Panc1 (cell line): ENCODE measurements around the gene DCN. TPM values are rescaled to one million over a fixed set of nuclear protein-coding genes. Genes with fewer than 3 reads are reported as not detected.

Experiments used
- ATAC-seq: fragments of 200-7000 bp; cut with Tn5 transposase; 2 replicates; pipeline ENCODE4 v1.9.1; 2020; ENCODE audit warnings: mild to moderate bottlenecking, moderate library complexity
- BruUV-seq: library from RNA; stranded (reverse); fragments of 400-500 nt; replicated peaks from 2 replicates; lab custom pipeline; 2021; lab: Mats Ljungman, UMichigan
- CTCF ChIA-PET: fragments of 300-600 bp; sonication (Branson Sonifier 250); formaldehyde crosslinking; loops from one replicate; lab custom pipeline; 2022; ENCODE audit warnings: antibody characterized with exemption; lab: Charles Lee
- POLR2A ChIA-PET: fragments of 300-600 bp; sonication (Branson Sonifier 250); formaldehyde crosslinking; loops from one replicate; lab custom pipeline; 2022; ENCODE audit warnings: antibody characterized with exemption; lab: Charles Lee
- DNase-seq: peaks from one replicate; pipeline ENCODE4 v3.0.0-alpha.2; 2010; ENCODE audit warnings: low read depth, low spot score
- H3K27ac ChIP-seq: 2 replicates; pipeline ENCODE4 v1.5.1; 2011; ENCODE audit warnings: mild to moderate bottlenecking, low read length, inconsistent platforms
- H3K27me3 ChIP-seq: fragments of 200-500 bp; sonication (Bioruptor generic); 2 replicates; pipeline ENCODE4 v1.6.0; 2014; ENCODE audit warnings: low read length, inconsistent platforms; ENCODE audit not compliant: control insufficient read depth, insufficient read depth
- H3K36me3 ChIP-seq: fragments of 200-500 bp; sonication (Bioruptor generic); 2 replicates; pipeline ENCODE4 v1.5.1; 2014; ENCODE audit warnings: inconsistent platforms, mild to moderate bottlenecking, low read length, moderate library complexity; ENCODE audit not compliant: control insufficient read depth, insufficient read depth
- H3K4me1 ChIP-seq: 2 replicates; pipeline ENCODE4 v1.5.1; 2011; ENCODE audit warnings: inconsistent platforms, mild to moderate bottlenecking, low read length, moderate library complexity; ENCODE audit not compliant: control insufficient read depth, insufficient read depth
- H3K4me3 ChIP-seq, 2 experiments: 2 replicates each; pipeline ENCODE4 v1.5.1; 2011 to 2012; ENCODE audit warnings: low read depth in 2 of 2, low read length in 2 of 2, mild to moderate bottlenecking in 2 of 2, inconsistent platforms in 1 of 2, moderate library complexity in 1 of 2
- H3K9me3 ChIP-seq: fragments of 200-500 bp; sonication (Bioruptor generic); 2 replicates; pipeline ENCODE4 v1.5.1; 2014; ENCODE audit warnings: low read depth, mild to moderate bottlenecking, inconsistent platforms, low read length, moderate library complexity; ENCODE audit not compliant: control insufficient read depth, insufficient read depth
- POLR2AphosphoS5 ChIP-seq: IDR thresholded peaks from 2 replicates; pipeline ENCODE4 v1.6.1; 2012; ENCODE audit warnings: mild to moderate bottlenecking, low read depth, low read length, moderate library complexity
- SIN3A ChIP-seq: IDR thresholded peaks from 2 replicates; pipeline ENCODE4 v1.6.1; 2012; ENCODE audit warnings: low read depth, mild to moderate bottlenecking, low read length, moderate library complexity, borderline replicate concordance; ENCODE audit not compliant: insufficient read depth
- TCF7L2 ChIP-seq: IDR thresholded peaks from 2 replicates; pipeline ENCODE4 v1.6.1; 2011; ENCODE audit warnings: mild to moderate bottlenecking, low read depth, low read length, inconsistent platforms
- in situ Hi-C: cut with HindIII; loops from 2 replicates; pipeline ENCODE4 v1.10.0; 2016; ENCODE audit warnings: low sequenced_read_pairs, low pct_unique_long_range_greater_than_20kb
- intact Hi-C: fragments of 100-400 bp; cut with micrococcal nuclease; formaldehyde crosslinking; loops from one replicate; pipeline ENCODE4 v1.10.0; 2022; ENCODE audit not compliant: unreplicated experiment
- total RNA-seq: library from RNA; stranded (reverse); gene quantifications from one replicate; pipeline ENCODE4 v1.2.1, GENCODE V29; 2021; ENCODE audit not compliant: unreplicated experiment
- TF ChIP-seq, protein P1 (sequence below): fragments of 450-650 bp; IDR thresholded peaks from 2 replicates; pipeline ENCODE4 v1.5.1; 2017; ENCODE audit warnings: mild to moderate bottlenecking
- TF ChIP-seq, protein P2 (sequence below), 2 experiments: IDR thresholded peaks; 2 replicates each; pipeline ENCODE4 v1.6.1; 2011 to 2012; ENCODE audit warnings: low read depth in 2 of 2, control low read depth in 1 of 2, low read length in 1 of 2, mild to moderate bottlenecking in 1 of 2, moderate library complexity in 1 of 2; ENCODE audit not compliant: insufficient read depth in 1 of 2

Gene DCN
- total RNA-seq, 1 experiment from 2014 or later: 1.9 TPM

DNA sequence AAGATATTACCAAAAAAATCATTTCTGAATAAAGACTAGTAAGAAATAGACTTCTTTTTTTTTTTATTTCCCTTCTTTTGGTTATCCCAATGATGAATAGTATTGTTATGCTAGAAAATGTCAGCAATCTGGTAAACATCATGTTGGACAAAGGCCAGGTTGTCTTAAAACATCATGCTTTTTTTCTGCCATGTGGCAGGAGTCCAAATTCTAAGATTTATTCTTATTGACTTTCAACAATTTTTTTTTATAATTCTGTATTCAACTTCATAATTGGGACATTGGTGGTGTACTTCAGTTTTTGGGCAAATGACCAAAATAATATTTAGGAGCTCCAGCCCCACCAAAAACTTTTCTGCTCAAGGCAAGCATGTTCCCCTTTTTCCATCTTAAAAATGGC, 10.5 kb downstream of the DCN start:
- ChIA-PET CTCF (no interaction called here), POLR2A (no interaction called here)
- Histone ChIP-seq H3K9me3 (no peaks in the 10 kb centered on the region; the same call in 1 of the 2 replicates), H3K36me3 (no peaks in the 10 kb centered on the region), H3K4me1 (no peaks in the 10 kb centered on the region), H3K27ac (no peak overlapping the region), H3K27me3 (no peaks in the 10 kb centered on the region), H3K4me3 (no peak overlapping the region)
- ATAC-seq: no peak
- intact Hi-C loops (no loop called here), in situ Hi-C loops (no loop called here)
- BruUV-seq: no TSS peak
- no peak for DNase-seq
- TF ChIP-seq TCF7L2 (no peak), SIN3A (no peak), POLR2AphosphoS5 (no peak)
- TF ChIP-seq, protein P1, sequence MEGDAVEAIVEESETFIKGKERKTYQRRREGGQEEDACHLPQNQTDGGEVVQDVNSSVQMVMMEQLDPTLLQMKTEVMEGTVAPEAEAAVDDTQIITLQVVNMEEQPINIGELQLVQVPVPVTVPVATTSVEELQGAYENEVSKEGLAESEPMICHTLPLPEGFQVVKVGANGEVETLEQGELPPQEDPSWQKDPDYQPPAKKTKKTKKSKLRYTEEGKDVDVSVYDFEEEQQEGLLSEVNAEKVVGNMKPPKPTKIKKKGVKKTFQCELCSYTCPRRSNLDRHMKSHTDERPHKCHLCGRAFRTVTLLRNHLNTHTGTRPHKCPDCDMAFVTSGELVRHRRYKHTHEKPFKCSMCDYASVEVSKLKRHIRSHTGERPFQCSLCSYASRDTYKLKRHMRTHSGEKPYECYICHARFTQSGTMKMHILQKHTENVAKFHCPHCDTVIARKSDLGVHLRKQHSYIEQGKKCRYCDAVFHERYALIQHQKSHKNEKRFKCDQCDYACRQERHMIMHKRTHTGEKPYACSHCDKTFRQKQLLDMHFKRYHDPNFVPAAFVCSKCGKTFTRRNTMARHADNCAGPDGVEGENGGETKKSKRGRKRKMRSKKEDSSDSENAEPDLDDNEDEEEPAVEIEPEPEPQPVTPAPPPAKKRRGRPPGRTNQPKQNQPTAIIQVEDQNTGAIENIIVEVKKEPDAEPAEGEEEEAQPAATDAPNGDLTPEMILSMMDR: no peak
- TF ChIP-seq, protein P2, sequence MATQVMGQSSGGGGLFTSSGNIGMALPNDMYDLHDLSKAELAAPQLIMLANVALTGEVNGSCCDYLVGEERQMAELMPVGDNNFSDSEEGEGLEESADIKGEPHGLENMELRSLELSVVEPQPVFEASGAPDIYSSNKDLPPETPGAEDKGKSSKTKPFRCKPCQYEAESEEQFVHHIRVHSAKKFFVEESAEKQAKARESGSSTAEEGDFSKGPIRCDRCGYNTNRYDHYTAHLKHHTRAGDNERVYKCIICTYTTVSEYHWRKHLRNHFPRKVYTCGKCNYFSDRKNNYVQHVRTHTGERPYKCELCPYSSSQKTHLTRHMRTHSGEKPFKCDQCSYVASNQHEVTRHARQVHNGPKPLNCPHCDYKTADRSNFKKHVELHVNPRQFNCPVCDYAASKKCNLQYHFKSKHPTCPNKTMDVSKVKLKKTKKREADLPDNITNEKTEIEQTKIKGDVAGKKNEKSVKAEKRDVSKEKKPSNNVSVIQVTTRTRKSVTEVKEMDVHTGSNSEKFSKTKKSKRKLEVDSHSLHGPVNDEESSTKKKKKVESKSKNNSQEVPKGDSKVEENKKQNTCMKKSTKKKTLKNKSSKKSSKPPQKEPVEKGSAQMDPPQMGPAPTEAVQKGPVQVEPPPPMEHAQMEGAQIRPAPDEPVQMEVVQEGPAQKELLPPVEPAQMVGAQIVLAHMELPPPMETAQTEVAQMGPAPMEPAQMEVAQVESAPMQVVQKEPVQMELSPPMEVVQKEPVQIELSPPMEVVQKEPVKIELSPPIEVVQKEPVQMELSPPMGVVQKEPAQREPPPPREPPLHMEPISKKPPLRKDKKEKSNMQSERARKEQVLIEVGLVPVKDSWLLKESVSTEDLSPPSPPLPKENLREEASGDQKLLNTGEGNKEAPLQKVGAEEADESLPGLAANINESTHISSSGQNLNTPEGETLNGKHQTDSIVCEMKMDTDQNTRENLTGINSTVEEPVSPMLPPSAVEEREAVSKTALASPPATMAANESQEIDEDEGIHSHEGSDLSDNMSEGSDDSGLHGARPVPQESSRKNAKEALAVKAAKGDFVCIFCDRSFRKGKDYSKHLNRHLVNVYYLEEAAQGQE (IDR thresholded peaks at IDR 0.05; ENCODE audit: insufficient read depth in 1 of 2, low read depth in 2 of 2, low read length in 1 of 2): no peak

DNA sequence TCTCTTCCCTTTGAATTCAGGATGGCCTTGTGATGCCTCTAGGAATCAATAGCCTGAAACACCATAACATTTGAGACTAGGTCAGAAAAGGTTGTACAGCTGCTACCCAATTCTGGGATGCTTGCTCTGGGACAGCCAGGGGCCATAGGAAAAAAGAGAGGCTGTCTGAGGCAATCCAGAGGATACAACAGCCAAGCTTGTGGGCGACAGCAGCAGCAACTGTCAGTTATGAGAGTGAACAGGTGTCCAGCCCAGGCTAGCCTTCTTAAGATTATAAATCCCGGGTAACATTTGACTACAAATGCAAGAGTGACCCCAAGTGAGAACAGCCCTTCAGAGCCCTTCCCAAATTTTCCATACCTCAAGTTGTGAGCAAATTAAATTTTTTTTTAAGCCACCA, 11.1 kb downstream of the DCN start:
- Histone ChIP-seq H3K36me3 (no peaks in the 10 kb centered on the region), H3K27ac (no peak overlapping the region), H3K4me1 (no peaks in the 10 kb centered on the region), H3K9me3 (no peaks in the 10 kb centered on the region; the same call in 1 of the 2 replicates), H3K27me3 (no peaks in the 10 kb centered on the region), H3K4me3 (no peak overlapping the region)
- CTCF ChIA-PET: no interaction called here
- ATAC-seq (no peak), DNase-seq (no peak)
- BruUV-seq: no TSS peak
- POLR2A ChIA-PET: no interaction called here
- intact Hi-C loops: no loop called here
- TF ChIP-seq POLR2AphosphoS5 (no peak), TCF7L2 (no peak), SIN3A (no peak)
- TF ChIP-seq, protein P2 (IDR thresholded peaks at IDR 0.05; ENCODE audit: insufficient read depth in 1 of 2, low read depth in 2 of 2, low read length in 1 of 2): no peak
- TF ChIP-seq, protein P1: no peak
- in situ Hi-C loops: no loop called here
